RWPE2 (cell line): Measurements from ENCODE around the gene ZFYVE28.

Experiments
- ATAC-seq: fragments of 200-7000 bp; cut with Tn5 transposase; 3 replicates; pipeline ENCODE4 v1.9.1; 2021; ENCODE audit warnings: low read depth
- DNase-seq: peaks from one replicate; pipeline ENCODE4 v3.0.0-alpha.2; 2020; ENCODE audit warnings: low spot score
- H3K27ac ChIP-seq: fragments of 450-650 bp; 2 replicates; pipeline ENCODE4 v1.5.1; 2017; ENCODE audit warnings: mild to moderate bottlenecking; ENCODE audit not compliant: poor library complexity, severe bottlenecking
- H3K27me3 ChIP-seq: fragments of 250-450 bp; sonication (Bioruptor Pico); 2 replicates; pipeline ENCODE4 v1.5.1; 2021; ENCODE audit warnings: mild to moderate bottlenecking, moderate library complexity; ENCODE audit not compliant: insufficient read depth, poor library complexity, severe bottlenecking
- H3K36me3 ChIP-seq: fragments of 250-450 bp; sonication (Bioruptor Pico); 2 replicates; pipeline ENCODE4 v1.5.1; 2020; ENCODE audit warnings: low read depth, mild to moderate bottlenecking, moderate library complexity
- H3K4me1 ChIP-seq: fragments of 250-450 bp; sonication (Bioruptor Pico); 2 replicates; pipeline ENCODE4 v1.5.1; 2021; ENCODE audit warnings: mild to moderate bottlenecking, moderate library complexity; ENCODE audit not compliant: insufficient read depth, poor library complexity, severe bottlenecking
- H3K4me3 ChIP-seq: fragments of 250-450 bp; sonication (Bioruptor Pico); 2 replicates; pipeline ENCODE4 v1.5.1; 2021; ENCODE audit warnings: mild to moderate bottlenecking, moderate library complexity; ENCODE audit not compliant: severe bottlenecking
- H3K9me3 ChIP-seq: fragments of 250-450 bp; sonication (Bioruptor Pico); 2 replicates; pipeline ENCODE4 v1.5.1; 2021; ENCODE audit warnings: mild to moderate bottlenecking, moderate library complexity; ENCODE audit not compliant: severe bottlenecking
- CTCF ChIP-seq: fragments of 450-650 bp; IDR thresholded peaks from one replicate; pipeline ENCODE4 v1.5.1; 2017; ENCODE audit warnings: mild to moderate bottlenecking, moderate library complexity; ENCODE audit not compliant: poor library complexity, severe bottlenecking

ZFYVE28 gene

GRCh38 chr4:2438822-2439718, 20.6 kb upstream of the ZFYVE28 start:
- no peaks in the 10 kb centered on the region for H3K9me3 ChIP-seq
- ATAC-seq (no peak), DNase-seq (no peak)
- no peaks in the 10 kb centered on the region for H3K4me1 ChIP-seq
- TF ChIP-seq CTCF, result no peak
- no peak overlapping the region for H3K27ac ChIP-seq
- H3K27me3 ChIP-seq, result no peaks in the 10 kb centered on the region
- H3K4me3 ChIP-seq, result no peak overlapping the region
- no peaks in the 10 kb centered on the region for H3K36me3 ChIP-seq

- DNase-seq (no peak), ATAC-seq (no peak)
- Histone ChIP-seq H3K27me3 (no peaks in the 10 kb centered on the region), H3K4me3 (no peak overlapping the region), H3K27ac (no peak overlapping the region), H3K9me3 (no peaks in the 10 kb centered on the region), H3K36me3 (no peaks in the 10 kb centered on the region), H3K4me1 (no peaks in the 10 kb centered on the region)
- TF ChIP-seq CTCF, result no peak
Measured at GRCh38 chr4:2437475-2438215, 19.2 kb upstream of the ZFYVE28 start.

GRCh38 chr4:2436761-2437474, 18.5 kb upstream of the ZFYVE28 start:
- no peaks in the 10 kb centered on the region for H3K9me3 ChIP-seq
- H3K27me3 ChIP-seq, result no peaks in the 10 kb centered on the region
- H3K36me3 ChIP-seq, result no peaks in the 10 kb centered on the region
- ATAC-seq (no peak), DNase-seq (no peak)
- no peak overlapping the region for H3K27ac ChIP-seq
- TF ChIP-seq CTCF, result no peak
- H3K4me3 ChIP-seq, result no peak overlapping the region
- H3K4me1 ChIP-seq, result no peaks in the 10 kb centered on the region

- DNase-seq (no peak), ATAC-seq (peak; percentile 60; the same call in 1 of the 3 replicates)
- no peaks in the 10 kb centered on the region for H3K36me3 ChIP-seq
- no peaks in the 10 kb centered on the region for H3K27me3 ChIP-seq
- H3K9me3 ChIP-seq, result no peaks in the 10 kb centered on the region
- peak; percentile 18 for TF ChIP-seq CTCF
- H3K4me1 ChIP-seq, result no peaks in the 10 kb centered on the region
- H3K27ac ChIP-seq, result no peak overlapping the region
- no peak overlapping the region for H3K4me3 ChIP-seq
Measured at GRCh38 chr4:2436301-2436700, 17.9 kb upstream of the ZFYVE28 start.
